ENCODE data around the gene PZP.

The PZP gene

DNA sequence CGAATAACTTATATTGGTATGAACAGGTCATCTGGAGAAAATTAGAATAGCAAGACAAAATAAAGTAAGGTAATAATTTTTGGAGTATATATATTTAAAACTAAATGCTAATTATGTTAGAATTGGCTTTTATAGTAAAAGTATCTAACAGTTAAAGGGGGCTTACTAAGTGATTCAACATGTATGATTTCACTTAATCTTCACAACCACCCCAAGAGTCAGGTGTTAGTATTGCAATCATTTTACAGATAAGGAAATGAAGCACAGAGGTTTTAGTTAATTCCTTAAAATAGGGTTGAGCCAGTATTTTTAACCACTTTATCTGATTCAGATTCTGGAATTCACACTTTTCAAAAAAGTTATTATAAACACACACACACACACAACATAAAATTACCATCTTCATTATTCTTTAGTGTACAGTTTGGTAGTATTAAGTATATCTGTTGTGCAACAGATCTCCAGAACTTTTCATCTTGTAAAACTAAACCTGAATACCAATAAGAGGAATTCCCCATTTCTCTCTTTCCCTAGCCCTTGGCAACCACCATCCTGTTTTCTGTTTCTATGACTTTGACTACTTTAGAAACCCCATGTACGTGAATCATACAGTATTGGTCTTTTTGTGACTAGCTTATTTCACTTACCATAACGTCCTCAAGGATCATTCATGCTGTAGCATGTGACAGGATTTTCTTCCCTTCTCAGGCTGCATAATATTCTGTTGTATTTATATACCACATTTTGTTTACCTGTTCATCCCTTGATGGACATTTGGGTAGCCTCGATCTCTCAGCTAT lies 104.9 kb downstream of the PZP start:
- no peak for DNase-seq (ENCODE audit: low read depth)

DNA sequence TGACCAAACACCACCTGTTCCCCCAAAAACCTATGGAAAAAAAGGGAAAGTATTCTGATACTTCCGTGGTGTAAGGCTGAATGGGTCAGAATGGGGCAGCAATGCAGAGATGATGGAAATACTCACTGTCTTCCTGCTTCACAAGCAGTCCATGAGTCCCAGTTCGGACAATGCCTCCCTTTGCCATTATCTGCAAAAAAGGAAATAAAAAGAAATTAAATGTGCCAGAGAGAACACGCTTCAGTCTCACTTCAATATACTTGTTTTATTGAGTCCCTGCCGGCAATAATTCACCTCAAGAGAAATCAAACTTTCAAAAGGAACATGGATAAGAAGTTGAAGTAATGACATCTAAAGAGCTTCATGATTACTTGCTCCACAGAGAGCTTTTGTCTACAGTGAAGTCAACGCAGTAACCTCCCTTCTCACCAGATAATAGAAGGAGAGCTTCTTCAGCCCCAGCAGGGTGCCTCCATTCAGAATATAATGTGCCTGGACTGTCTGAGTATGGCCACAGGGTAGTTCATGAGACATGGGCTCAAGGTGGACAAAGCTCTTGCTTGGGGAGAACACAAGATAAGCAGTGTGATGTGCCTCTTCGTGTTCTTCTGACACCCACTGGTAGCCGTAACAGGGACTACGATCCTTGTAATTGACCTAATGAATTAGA lies 107.0 kb downstream of the PZP start:
- no peak for DNase-seq (ENCODE audit: low read depth)

- DNase-seq (ENCODE audit: low read depth) = no peak
Measured at GRCh38 chr12:9099552-9100190, 108.5 kb downstream of the PZP start.

Data from HS-27A (cell line).